HepG2 (cell line): ENCODE measurements around the gene IL6ST. TPM values are rescaled to one million over a fixed set of nuclear protein-coding genes. Genes with fewer than 3 reads are reported as not detected.

Experiments
- DR1 ChIP-seq: sonication (generic); formaldehyde crosslinking; IDR thresholded peaks from 2 replicates; pipeline ENCODE4 v1.8.0; 2021; ENCODE audit warnings: mild to moderate bottlenecking, missing genetic modification reagents, inconsistent platforms
- ESRRA ChIP-seq: sonication (generic); formaldehyde crosslinking; IDR thresholded peaks from 2 replicates; pipeline ENCODE4 v1.5.1; 2020; ENCODE audit warnings: mild to moderate bottlenecking, low read depth, missing genetic modification reagents
- KAT8 ChIP-seq: IDR thresholded peaks from 2 replicates; pipeline ENCODE4 v1.6.1; 2016; ENCODE audit warnings: missing genetic modification reagents, missing compliant biosample characterization
- KLF15 ChIP-seq: sonication (generic); formaldehyde crosslinking; IDR thresholded peaks from 2 replicates; pipeline ENCODE4 v1.8.1; 2023; ENCODE audit warnings: borderline replicate concordance, mild to moderate bottlenecking, inconsistent platforms, missing genetic modification reagents, mixed read lengths
- NFE2 ChIP-seq: sonication (generic); formaldehyde crosslinking; IDR thresholded peaks from 2 replicates; pipeline ENCODE4 v1.4.0; 2020; ENCODE audit warnings: missing genetic modification reagents
- POLR2AphosphoS2 ChIP-seq: IDR thresholded peaks from 2 replicates; pipeline ENCODE4 v1.6.1; 2011; ENCODE audit warnings: low read depth, low read length, improper control_type of control experiment
- REXO4 ChIP-seq: sonication (generic); formaldehyde crosslinking; IDR thresholded peaks from 2 replicates; pipeline ENCODE4 v1.8.0; 2022; ENCODE audit warnings: missing genetic modification reagents, mild to moderate bottlenecking, borderline replicate concordance
- TERF1 ChIP-seq: sonication (generic); formaldehyde crosslinking; IDR thresholded peaks from 2 replicates; pipeline ENCODE4 v1.8.0; 2022; ENCODE audit warnings: mild to moderate bottlenecking, missing genetic modification reagents, moderate library complexity
- ZNF407 ChIP-seq: sonication (generic); formaldehyde crosslinking; IDR thresholded peaks from one replicate; pipeline ENCODE4 v1.5.1; 2020; ENCODE audit warnings: mild to moderate bottlenecking, missing genetic modification reagents; ENCODE audit errors: not compliant biosample characterization
- ZNF567 ChIP-seq: sonication (generic); formaldehyde crosslinking; IDR thresholded peaks from 2 replicates; pipeline ENCODE4 v1.8.1; 2023; ENCODE audit warnings: mild to moderate bottlenecking, missing genetic modification reagents, borderline replicate concordance
- ZNF674 ChIP-seq: sonication (generic); formaldehyde crosslinking; IDR thresholded peaks from 2 replicates; pipeline ENCODE4 v1.5.0; 2020; ENCODE audit warnings: low read depth, mild to moderate bottlenecking, missing genetic modification reagents
- polyA plus RNA-seq, 8 experiments: library from polyadenylated mRNA; depleted of rRNA in 3 of 8; stranded (reverse) in 7 of 8; unstranded in 1 of 8; fragments of >200 nt; fragmentation: Illumina TruSeq in 4 of 8; extraction: Trizol in 4 of 8; gene quantifications; 2 replicates each; pipeline versions ENCODE4 v1.2.1 to v1.2.3, GENCODE V29; 2011 to 2016; ENCODE audit warnings: low read depth in 4 of 8, missing spikeins in 1 of 8, mixed read lengths in 1 of 8; ENCODE audit not compliant: insufficient read depth in 1 of 8
- total RNA-seq, 5 experiments: library from RNA; depleted of rRNA; stranded (reverse); fragments of >200 nt; fragmentation: Illumina TruSeq; extraction: Trizol; gene quantifications; 2 replicates each; pipeline ENCODE4 v1.2.3, GENCODE V29; 2016; ENCODE audit warnings: low read depth in 1 of 5
- TF ChIP-seq, protein P1 (sequence below): sonication (generic); formaldehyde crosslinking; IDR thresholded peaks from 2 replicates; pipeline ENCODE4 v1.4.0; 2020; ENCODE audit warnings: missing genetic modification reagents, mild to moderate bottlenecking, borderline replicate concordance
- TF ChIP-seq, protein P2 (sequence below): IDR thresholded peaks from 2 replicates; pipeline ENCODE4 v1.4.0; 2020; ENCODE audit warnings: mild to moderate bottlenecking, missing genetic modification reagents

IL6ST gene
- total and polyA plus RNA-seq, 2 of the 13 experiments (the other 11 are each of a cell fraction or from before 2014, with no cell fraction given) = 66.6 to 166 TPM

- TF ChIP-seq, protein P1, sequence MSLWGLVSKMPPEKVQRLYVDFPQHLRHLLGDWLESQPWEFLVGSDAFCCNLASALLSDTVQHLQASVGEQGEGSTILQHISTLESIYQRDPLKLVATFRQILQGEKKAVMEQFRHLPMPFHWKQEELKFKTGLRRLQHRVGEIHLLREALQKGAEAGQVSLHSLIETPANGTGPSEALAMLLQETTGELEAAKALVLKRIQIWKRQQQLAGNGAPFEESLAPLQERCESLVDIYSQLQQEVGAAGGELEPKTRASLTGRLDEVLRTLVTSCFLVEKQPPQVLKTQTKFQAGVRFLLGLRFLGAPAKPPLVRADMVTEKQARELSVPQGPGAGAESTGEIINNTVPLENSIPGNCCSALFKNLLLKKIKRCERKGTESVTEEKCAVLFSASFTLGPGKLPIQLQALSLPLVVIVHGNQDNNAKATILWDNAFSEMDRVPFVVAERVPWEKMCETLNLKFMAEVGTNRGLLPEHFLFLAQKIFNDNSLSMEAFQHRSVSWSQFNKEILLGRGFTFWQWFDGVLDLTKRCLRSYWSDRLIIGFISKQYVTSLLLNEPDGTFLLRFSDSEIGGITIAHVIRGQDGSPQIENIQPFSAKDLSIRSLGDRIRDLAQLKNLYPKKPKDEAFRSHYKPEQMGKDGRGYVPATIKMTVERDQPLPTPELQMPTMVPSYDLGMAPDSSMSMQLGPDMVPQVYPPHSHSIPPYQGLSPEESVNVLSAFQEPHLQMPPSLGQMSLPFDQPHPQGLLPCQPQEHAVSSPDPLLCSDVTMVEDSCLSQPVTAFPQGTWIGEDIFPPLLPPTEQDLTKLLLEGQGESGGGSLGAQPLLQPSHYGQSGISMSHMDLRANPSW (CRISPR knock-in tag) = peak; percentile 94
- TF ChIP-seq, protein P2, sequence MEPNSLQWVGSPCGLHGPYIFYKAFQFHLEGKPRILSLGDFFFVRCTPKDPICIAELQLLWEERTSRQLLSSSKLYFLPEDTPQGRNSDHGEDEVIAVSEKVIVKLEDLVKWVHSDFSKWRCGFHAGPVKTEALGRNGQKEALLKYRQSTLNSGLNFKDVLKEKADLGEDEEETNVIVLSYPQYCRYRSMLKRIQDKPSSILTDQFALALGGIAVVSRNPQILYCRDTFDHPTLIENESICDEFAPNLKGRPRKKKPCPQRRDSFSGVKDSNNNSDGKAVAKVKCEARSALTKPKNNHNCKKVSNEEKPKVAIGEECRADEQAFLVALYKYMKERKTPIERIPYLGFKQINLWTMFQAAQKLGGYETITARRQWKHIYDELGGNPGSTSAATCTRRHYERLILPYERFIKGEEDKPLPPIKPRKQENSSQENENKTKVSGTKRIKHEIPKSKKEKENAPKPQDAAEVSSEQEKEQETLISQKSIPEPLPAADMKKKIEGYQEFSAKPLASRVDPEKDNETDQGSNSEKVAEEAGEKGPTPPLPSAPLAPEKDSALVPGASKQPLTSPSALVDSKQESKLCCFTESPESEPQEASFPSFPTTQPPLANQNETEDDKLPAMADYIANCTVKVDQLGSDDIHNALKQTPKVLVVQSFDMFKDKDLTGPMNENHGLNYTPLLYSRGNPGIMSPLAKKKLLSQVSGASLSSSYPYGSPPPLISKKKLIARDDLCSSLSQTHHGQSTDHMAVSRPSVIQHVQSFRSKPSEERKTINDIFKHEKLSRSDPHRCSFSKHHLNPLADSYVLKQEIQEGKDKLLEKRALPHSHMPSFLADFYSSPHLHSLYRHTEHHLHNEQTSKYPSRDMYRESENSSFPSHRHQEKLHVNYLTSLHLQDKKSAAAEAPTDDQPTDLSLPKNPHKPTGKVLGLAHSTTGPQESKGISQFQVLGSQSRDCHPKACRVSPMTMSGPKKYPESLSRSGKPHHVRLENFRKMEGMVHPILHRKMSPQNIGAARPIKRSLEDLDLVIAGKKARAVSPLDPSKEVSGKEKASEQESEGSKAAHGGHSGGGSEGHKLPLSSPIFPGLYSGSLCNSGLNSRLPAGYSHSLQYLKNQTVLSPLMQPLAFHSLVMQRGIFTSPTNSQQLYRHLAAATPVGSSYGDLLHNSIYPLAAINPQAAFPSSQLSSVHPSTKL (CRISPR knock-in tag) = peak; percentile 100
- no peak; the same call in 1 of the 2 replicates for TF ChIP-seq KLF15 (CRISPR knock-in tag)
- peak; percentile 85 for TF ChIP-seq KAT8 (CRISPR knock-in tag)
- no peak for TF ChIP-seq NFE2 (CRISPR knock-in tag)
- TF ChIP-seq POLR2AphosphoS2 = no peak
- no peak for TF ChIP-seq TERF1 (CRISPR knock-in tag)
- TF ChIP-seq ZNF407 (CRISPR knock-in tag) = no peak
- TF ChIP-seq DR1 (CRISPR knock-in tag) = no peak; the same call in 1 of the 2 replicates
- TF ChIP-seq REXO4 (CRISPR knock-in tag) = no peak
- no peak for TF ChIP-seq ZNF674 (CRISPR knock-in tag)
- peak; percentile 85 for TF ChIP-seq ESRRA (CRISPR knock-in tag)
- no peak for TF ChIP-seq ZNF567 (CRISPR knock-in tag)
These were observed 60.6 kb downstream of the IL6ST start (continued) for GRCh38 chr5:55934115-55934613.
